Measurements from ENCODE around the gene SLC5A12.
"Not testable (repeated sequence)": the region's sequence is repeated elsewhere in the genome, so short reads cannot be mapped to it uniquely, and the experiment has no call there.

Gene SLC5A12

GRCh38 chr11:26662916-26663315, 58.9 kb downstream of the SLC5A12 start:
- ChIA-PET CTCF (interaction anchor here (1.9 kb wide), 1 partner anchor 13 kb away, joined by 5 read pairs; no protein-coding TSS in a partner anchor), POLR2A (no interaction called here)
- TF ChIP-seq CTCF (IDR thresholded peaks at IDR 0.05; ENCODE audit: control extremely low read depth, extremely low read depth, low read depth, missing control alignments): no peak
- DNase-seq (ENCODE audit: extremely low spot score): no peak

GRCh38 chr11:26655287-26655686, 66.6 kb downstream of the SLC5A12 start:
- ChIA-PET POLR2A (no interaction called here), CTCF (interaction anchor here (1.0 kb wide), 1 partner anchor 133 kb away, joined by 3 read pairs; no protein-coding TSS in a partner anchor)
- no peak for TF ChIP-seq CTCF (IDR thresholded peaks at IDR 0.05; ENCODE audit: control extremely low read depth, extremely low read depth, low read depth, missing control alignments)
- no peak for DNase-seq (ENCODE audit: extremely low spot score)

DNA sequence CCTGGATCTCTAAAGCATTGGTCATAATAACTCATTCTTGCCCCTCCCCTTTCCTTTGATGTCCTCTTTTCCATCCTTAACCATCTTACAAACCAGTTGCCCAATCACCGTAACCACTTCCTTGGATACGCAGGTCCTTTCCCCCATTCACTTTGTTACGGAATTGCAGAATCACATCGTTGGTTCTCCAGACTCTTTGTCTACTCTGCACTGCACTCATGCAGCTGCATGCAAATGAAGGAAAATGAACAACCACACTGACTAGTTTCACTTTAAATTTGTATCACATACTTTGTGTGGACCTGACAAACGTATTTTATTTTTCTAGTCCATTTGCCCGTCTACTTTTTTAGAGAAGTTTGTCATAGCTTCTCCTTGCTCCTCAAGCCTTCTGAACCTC, 69.9 kb downstream of the SLC5A12 start:
- no peak for TF ChIP-seq CTCF (IDR thresholded peaks at IDR 0.05; ENCODE audit: control extremely low read depth, extremely low read depth, low read depth, missing control alignments)
- ChIA-PET CTCF (interaction anchor here (1.6 kb wide), 1 partner anchor 10 kb away, joined by 4 read pairs; no protein-coding TSS in a partner anchor), POLR2A (no interaction called here)

DNA sequence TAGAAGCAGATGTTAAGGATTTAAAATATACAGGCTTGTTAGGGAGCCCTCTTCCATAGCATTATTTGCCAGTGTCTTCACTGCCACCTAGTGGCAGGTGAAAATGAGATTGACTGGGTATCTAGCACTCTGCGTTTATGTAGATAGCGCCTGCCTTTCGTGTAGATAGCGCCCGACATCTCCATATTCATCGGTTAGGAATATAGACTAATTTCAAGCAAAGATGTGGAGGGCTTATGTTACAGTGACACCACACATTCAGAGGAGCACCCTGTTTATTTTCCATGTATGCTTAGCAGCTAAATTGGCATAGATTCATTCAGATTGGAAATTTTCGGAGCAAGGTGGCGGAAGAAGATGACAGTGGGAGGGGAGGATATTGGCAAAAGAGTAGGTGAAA, 72.0 kb downstream of the SLC5A12 start:
- peak; percentile 30 for DNase-seq (ENCODE audit: extremely low spot score)
- ChIA-PET CTCF (interaction anchor here (1.3 to 2.2 kb wide), 8 partner anchors 9 to 354 kb away, joined by 3 to 9 read pairs (median 4); no protein-coding TSS in a partner anchor), POLR2A (no interaction called here)
- TF ChIP-seq CTCF (IDR thresholded peaks at IDR 0.05; ENCODE audit: control extremely low read depth, extremely low read depth, low read depth, missing control alignments): peak; percentile 81

More for the DNA sequence above, 69.9 kb downstream of the SLC5A12 start:
- no peak for DNase-seq (ENCODE audit: extremely low spot score)

DNA sequence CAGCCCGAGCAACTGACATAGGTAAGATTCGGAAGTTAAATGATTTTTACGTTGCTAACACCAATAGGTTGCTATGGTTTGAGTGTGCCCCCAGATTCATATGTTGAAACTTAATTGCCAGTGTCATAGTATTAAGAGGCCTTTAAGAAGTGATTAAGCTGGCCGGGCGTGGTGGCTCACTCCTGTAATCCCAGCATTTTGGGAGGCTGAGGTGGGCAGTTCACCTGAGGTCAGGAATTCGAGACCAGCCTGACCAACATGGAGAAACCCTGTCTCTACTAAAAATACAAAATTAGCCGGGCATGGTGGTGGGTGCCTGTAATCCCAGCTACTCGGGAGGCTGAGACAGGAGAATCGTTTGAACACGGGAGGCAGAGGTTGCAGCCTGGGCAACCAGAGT, 78.5 kb downstream of the SLC5A12 start:
- DNase-seq (ENCODE audit: extremely low spot score); POLR2A ChIA-PET: not testable (repeated sequence)
- CTCF ChIA-PET: interaction anchor here (0.9 kb wide), 1 partner anchor 17 kb away, joined by 3 read pairs; no protein-coding TSS in a partner anchor

DNA sequence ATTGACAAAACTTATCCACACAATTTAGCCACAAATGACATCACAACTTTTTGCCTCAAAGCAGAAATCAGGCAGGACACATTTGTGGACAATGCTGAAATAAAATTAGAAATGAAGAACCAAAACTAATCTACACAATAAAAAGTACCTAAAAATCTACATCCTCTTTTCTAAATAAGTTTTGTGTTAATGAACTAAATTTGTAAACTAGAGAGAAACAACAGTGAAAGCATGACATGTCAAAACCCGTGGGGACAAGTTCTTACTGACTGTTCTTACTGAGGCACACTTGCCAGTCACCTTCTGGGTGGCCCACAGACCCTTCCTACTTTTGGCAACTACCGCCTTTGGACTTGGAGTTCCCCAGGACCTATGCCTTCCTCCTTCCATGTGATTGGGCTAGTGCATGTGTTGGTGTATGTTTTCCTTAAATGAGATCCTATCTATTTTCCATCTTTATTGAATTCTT, 89.1 kb downstream of the SLC5A12 start:
- POLR2A ChIA-PET: no interaction called here
- CTCF ChIA-PET: no interaction called here
- TF ChIP-seq CTCF (IDR thresholded peaks at IDR 0.05; ENCODE audit: control extremely low read depth, extremely low read depth, low read depth, missing control alignments): no peak
- DNase-seq (ENCODE audit: extremely low spot score): no peak

DNA sequence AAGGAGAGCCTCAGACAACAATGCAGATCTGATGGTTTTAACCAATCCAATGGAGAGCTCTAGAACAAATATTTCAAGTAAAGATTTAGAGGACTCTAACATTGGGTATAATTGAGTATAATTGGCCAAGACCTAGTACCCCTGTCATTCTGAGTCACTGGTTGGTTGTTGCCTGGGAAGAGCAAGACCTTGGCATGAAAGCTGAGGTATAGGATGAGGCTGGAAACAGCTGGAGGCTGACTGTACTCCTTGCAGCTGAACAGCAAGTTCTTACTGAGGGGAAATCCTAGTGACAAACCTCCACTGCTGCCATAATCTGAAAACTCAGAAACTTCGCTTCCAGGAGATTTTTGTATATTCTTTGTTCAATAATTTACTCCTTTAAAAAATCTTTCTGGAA, 95.5 kb downstream of the SLC5A12 start:
- no peak for DNase-seq (ENCODE audit: extremely low spot score)
- ChIA-PET POLR2A (no interaction called here), CTCF (interaction anchor here (1.0 kb wide), 2 partner anchors 13 to 17 kb away, joined by 3 to 4 read pairs; no protein-coding TSS in a partner anchor)
- no peak for TF ChIP-seq CTCF (IDR thresholded peaks at IDR 0.05; ENCODE audit: control extremely low read depth, extremely low read depth, low read depth, missing control alignments)
